ENCODE measurements around the gene LRRC3B. TPM values are rescaled to one million over a fixed set of nuclear protein-coding genes. Genes with fewer than 3 reads are reported as not detected.

LRRC3B gene
- polyA plus RNA-seq, 3 donors = not detected

- DNase-seq = no peak
- Histone ChIP-seq H2AFZ (ENCODE audit: insufficient read depth, low read depth, low read length, poor library complexity, severe bottlenecking) (no peak overlapping the region), H3K4me1 (ENCODE audit: control insufficient read depth in 1 of 2, insufficient read depth in 2 of 2, low read length in 2 of 2) (no peaks in the 10 kb centered on the region), H3K79me2 (ENCODE audit: insufficient read depth, low read length) (no peaks in the 10 kb centered on the region), H3K4me2 (replicated peaks; ENCODE audit: extremely low read depth, low read length, poor library complexity, severe bottlenecking) (no peak overlapping the region), H3K9ac (ENCODE audit: insufficient read depth, low read length, poor library complexity, severe bottlenecking) (no peak overlapping the region), H3K27ac (ENCODE audit: low read depth in 1 of 2, low read length in 2 of 2) (no peak overlapping the region), H3K9me3 (replicated peaks in 1 of 2; ENCODE audit: control insufficient read depth in 1 of 2, insufficient read depth in 1 of 2, low read length in 2 of 2) (peaks cover 11 to 12% of the 10 kb centered on the region in 2 donors), H3K4me3 (replicated peaks in 1 of 3; ENCODE audit: low read depth in 2 of 3, low read length in 3 of 3) (no peak overlapping the region), H3K27me3 (ENCODE audit: control insufficient read depth in 2 of 2, insufficient read depth in 2 of 2, low read length in 2 of 2) (no peaks in the 10 kb centered on the region), H4K20me1 (ENCODE audit: insufficient read depth, low read length) (no peaks in the 10 kb centered on the region), H3K36me3 (replicated peaks in 1 of 2; ENCODE audit: control insufficient read depth in 1 of 2, insufficient read depth in 2 of 2, low read length in 2 of 2) (no peaks in the 10 kb centered on the region)
- H3K4me1 Mint-ChIP-seq = no peaks in the 10 kb centered on the region
- TF ChIP-seq CTCF (IDR thresholded peaks at IDR 0.05) = no peak
- WGBS (ENCODE audit: insufficient coverage) = no CpG with 5 or more reads among the region's 1 CpG
- peaks cover 0 to 13% (median 6%) of the 10 kb centered on the region in 7 donors for H3K9me3 Mint-ChIP-seq
- no peaks in the 10 kb centered on the region for H3K36me3 Mint-ChIP-seq
- intact Hi-C loops (cut with micrococcal nuclease) = no loop called here
- no peak overlapping the region for H3K27ac Mint-ChIP-seq
- no peak overlapping the region for H3K4me3 Mint-ChIP-seq
- peaks cover 0 to 1% (median 0%) of the 10 kb centered on the region in 3 donors for H3K27me3 Mint-ChIP-seq (ENCODE audit: low read depth in 3 of 3)
These were observed 59.8 kb downstream of the LRRC3B start for GRCh38 chr3:26682406-26682805.

- Mint-ChIP-seq H3K36me3 (no peaks in the 10 kb centered on the region), H3K27me3 (ENCODE audit: low read depth in 3 of 3) (peaks cover 0 to 1% (median 0%) of the 10 kb centered on the region in 3 donors), H3K4me3 (no peak overlapping the region), H3K27ac (no peak overlapping the region), H3K9me3 (peaks cover 0 to 13% (median 4%) of the 10 kb centered on the region in 7 donors), H3K4me1 (no peaks in the 10 kb centered on the region)
- Histone ChIP-seq H3K27ac (ENCODE audit: low read depth in 1 of 2, low read length in 2 of 2) (no peak overlapping the region), H3K9me3 (replicated peaks in 1 of 2; ENCODE audit: control insufficient read depth in 1 of 2, insufficient read depth in 1 of 2, low read length in 2 of 2) (peaks cover 4 to 9% of the 10 kb centered on the region in 2 donors), H4K20me1 (ENCODE audit: insufficient read depth, low read length) (no peaks in the 10 kb centered on the region), H3K4me3 (replicated peaks in 1 of 3; ENCODE audit: low read depth in 2 of 3, low read length in 3 of 3) (no peak overlapping the region), H2AFZ (ENCODE audit: insufficient read depth, low read depth, low read length, poor library complexity, severe bottlenecking) (no peak overlapping the region), H3K4me1 (ENCODE audit: control insufficient read depth in 1 of 2, insufficient read depth in 2 of 2, low read length in 2 of 2) (no peaks in the 10 kb centered on the region), H3K27me3 (ENCODE audit: control insufficient read depth in 2 of 2, insufficient read depth in 2 of 2, low read length in 2 of 2) (no peaks in the 10 kb centered on the region), H3K9ac (ENCODE audit: insufficient read depth, low read length, poor library complexity, severe bottlenecking) (no peak overlapping the region), H3K79me2 (ENCODE audit: insufficient read depth, low read length) (no peaks in the 10 kb centered on the region), H3K36me3 (replicated peaks in 1 of 2; ENCODE audit: control insufficient read depth in 1 of 2, insufficient read depth in 2 of 2, low read length in 2 of 2) (no peaks in the 10 kb centered on the region), H3K4me2 (replicated peaks; ENCODE audit: extremely low read depth, low read length, poor library complexity, severe bottlenecking) (no peak overlapping the region)
- intact Hi-C loops (cut with micrococcal nuclease) = no loop called here
- TF ChIP-seq CTCF (IDR thresholded peaks at IDR 0.05) = no peak
- WGBS (ENCODE audit: insufficient coverage) = 92% methylated on average over 2 of the region's 3 CpGs
- DNase-seq = no peak
These were observed 61.3 kb downstream of the LRRC3B start for GRCh38 chr3:26683902-26684301.
